Smooth muscle cell (in vitro differentiated cells): ENCODE measurements around the gene RBM8A. TPM values are rescaled to one million over a fixed set of nuclear protein-coding genes. Genes with fewer than 3 reads are reported as not detected.

Source experiments
- DNase-seq: peaks from one replicate; lab custom pipeline; 2025; ENCODE audit not compliant: unreplicated experiment; lab: John Stamatoyannopoulos, UW
- H2AFZ ChIP-seq: fragments of 200-600 bp; sonication (generic); 2 replicates; pipeline ENCODE4 v1.6.0; 2016; ENCODE audit warnings: antibody characterized with exemption, low read depth, mild to moderate bottlenecking
- H3F3A ChIP-seq: fragments of 200-600 bp; sonication (generic); 2 replicates; pipeline ENCODE4 v1.6.0; 2017; ENCODE audit warnings: antibody characterized with exemption, low read depth
- H3K27ac ChIP-seq: fragments of 200-600 bp; sonication (generic); 2 replicates; pipeline ENCODE4 v1.5.1; 2016; ENCODE audit warnings: low read depth, mild to moderate bottlenecking
- H3K27me3 ChIP-seq: fragments of 200-600 bp; sonication (generic); 2 replicates; pipeline ENCODE4 v1.6.1; 2016; ENCODE audit warnings: low read depth, mild to moderate bottlenecking
- H3K36me3 ChIP-seq: fragments of 200-600 bp; sonication (generic); 2 replicates; pipeline ENCODE4 v1.5.1; 2016; ENCODE audit warnings: low read depth
- H3K4me1 ChIP-seq: fragments of 200-600 bp; sonication (generic); 2 replicates; pipeline ENCODE4 v1.5.1; 2016; ENCODE audit warnings: low read depth
- H3K4me2 ChIP-seq: fragments of 200-600 bp; sonication (generic); 2 replicates; pipeline ENCODE4 v1.6.0; 2016; ENCODE audit warnings: mild to moderate bottlenecking
- H3K4me3 ChIP-seq: fragments of 200-600 bp; sonication (generic); 2 replicates; pipeline ENCODE4 v1.5.1; 2016; ENCODE audit warnings: mild to moderate bottlenecking
- H3K79me2 ChIP-seq: fragments of 200-600 bp; sonication (generic); 2 replicates; pipeline ENCODE4 v1.6.0; 2016; ENCODE audit warnings: low read depth, mild to moderate bottlenecking
- H3K9ac ChIP-seq: fragments of 200-600 bp; sonication (generic); 2 replicates; pipeline ENCODE4 v1.6.0; 2016; ENCODE audit warnings: low read depth
- H3K9me3 ChIP-seq: fragments of 200-600 bp; sonication (generic); replicated peaks from 2 replicates; pipeline ENCODE4 v1.5.1; 2016; ENCODE audit warnings: low read depth
- H4K20me1 ChIP-seq: fragments of 200-600 bp; sonication (generic); 2 replicates; pipeline ENCODE4 v1.6.0; 2016; ENCODE audit warnings: low read depth
- WGBS: methylation state at CpG from one replicate; pipeline ENCODE4 v1.1.7; 2016; ENCODE audit warnings: low lambda C conversion rate; 5-methylcytosine and 5-hydroxymethylcytosine counted together
- polyA plus RNA-seq: library from polyadenylated mRNA; unstranded; fragments of >200 nt; fragmentation: Nextera tagmentation; extraction: Ambion mirVana; gene quantifications from 2 replicates; pipeline ENCODE4 v1.2.1, GENCODE V29; 2016
- total RNA-seq: library from RNA; depleted of rRNA; stranded (reverse); fragments of >200 nt; gene quantifications from 2 replicates; pipeline ENCODE4 v1.2.3, GENCODE V29; 2014
- TF ChIP-seq, protein P1 (sequence below): fragments of 200-600 bp; sonication (generic); IDR thresholded peaks from 2 replicates; pipeline ENCODE4 v1.5.1; 2017; ENCODE audit warnings: borderline replicate concordance, mild to moderate bottlenecking, antibody characterized with exemption; ENCODE audit not compliant: insufficient read depth, poor library complexity, severe bottlenecking

RBM8A gene
- total and polyA plus RNA-seq, 2 experiments from 2014 or later = 143 to 195 TPM

DNA sequence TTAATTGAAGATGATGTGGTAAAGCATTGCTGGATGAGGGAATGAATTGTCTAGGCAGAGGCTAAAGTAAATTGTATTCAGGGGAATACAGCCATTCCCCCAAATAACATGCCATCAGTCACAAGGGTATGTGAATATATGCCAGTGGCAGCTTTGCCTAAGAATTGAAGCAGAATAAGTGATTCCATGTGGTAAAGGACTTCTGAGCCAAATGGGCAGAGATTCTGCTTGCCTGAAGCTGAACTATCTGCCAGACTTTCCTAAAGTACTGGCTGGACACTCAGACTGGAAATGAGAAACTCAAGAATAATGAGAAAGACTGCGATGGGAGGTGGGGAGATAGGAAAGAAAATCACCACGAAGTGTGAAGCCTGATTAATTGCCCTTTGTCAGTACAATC lies 28.2 kb upstream of the RBM8A start:
- Histone ChIP-seq H3F3A (no peaks in the 10 kb centered on the region), H3K9me3 (no peaks in the 10 kb centered on the region), H3K36me3 (no peaks in the 10 kb centered on the region), H3K4me3 (peak overlapping the region; percentile 74), H2AFZ (no peak overlapping the region), H3K27me3 (no peaks in the 10 kb centered on the region), H3K4me2 (peak overlapping the region; percentile 90), H3K27ac (no peak overlapping the region), H3K9ac (no peak overlapping the region), H4K20me1 (peaks cover 42% of the 10 kb centered on the region), H3K79me2 (peaks cover 68% of the 10 kb centered on the region), H3K4me1 (peaks cover 12% of the 10 kb centered on the region)
- TF ChIP-seq, protein P1, sequence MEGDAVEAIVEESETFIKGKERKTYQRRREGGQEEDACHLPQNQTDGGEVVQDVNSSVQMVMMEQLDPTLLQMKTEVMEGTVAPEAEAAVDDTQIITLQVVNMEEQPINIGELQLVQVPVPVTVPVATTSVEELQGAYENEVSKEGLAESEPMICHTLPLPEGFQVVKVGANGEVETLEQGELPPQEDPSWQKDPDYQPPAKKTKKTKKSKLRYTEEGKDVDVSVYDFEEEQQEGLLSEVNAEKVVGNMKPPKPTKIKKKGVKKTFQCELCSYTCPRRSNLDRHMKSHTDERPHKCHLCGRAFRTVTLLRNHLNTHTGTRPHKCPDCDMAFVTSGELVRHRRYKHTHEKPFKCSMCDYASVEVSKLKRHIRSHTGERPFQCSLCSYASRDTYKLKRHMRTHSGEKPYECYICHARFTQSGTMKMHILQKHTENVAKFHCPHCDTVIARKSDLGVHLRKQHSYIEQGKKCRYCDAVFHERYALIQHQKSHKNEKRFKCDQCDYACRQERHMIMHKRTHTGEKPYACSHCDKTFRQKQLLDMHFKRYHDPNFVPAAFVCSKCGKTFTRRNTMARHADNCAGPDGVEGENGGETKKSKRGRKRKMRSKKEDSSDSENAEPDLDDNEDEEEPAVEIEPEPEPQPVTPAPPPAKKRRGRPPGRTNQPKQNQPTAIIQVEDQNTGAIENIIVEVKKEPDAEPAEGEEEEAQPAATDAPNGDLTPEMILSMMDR = no peak
- 73% methylated on average over 2 of the region's 2 CpGs for WGBS
- DNase-seq = no peak

GRCh38 chr1:145953861-145954260 lies 26.6 kb upstream of the RBM8A start:
- Histone ChIP-seq H3K9me3 (no peaks in the 10 kb centered on the region), H3F3A (no peaks in the 10 kb centered on the region), H3K27ac (no peak overlapping the region), H3K36me3 (no peaks in the 10 kb centered on the region), H3K9ac (no peak overlapping the region), H3K4me2 (no peak overlapping the region), H3K4me3 (no peak overlapping the region), H3K79me2 (peaks cover 82% of the 10 kb centered on the region), H2AFZ (no peak overlapping the region), H3K4me1 (peaks cover 12% of the 10 kb centered on the region), H4K20me1 (peaks cover 55% of the 10 kb centered on the region), H3K27me3 (no peaks in the 10 kb centered on the region)
- no peak for DNase-seq
- 95% methylated on average over 6 of the region's 6 CpGs for WGBS
- TF ChIP-seq, protein P1 = no peak

GRCh38 chr1:145952903-145953302 lies 25.6 kb upstream of the RBM8A start:
- no peaks in the 10 kb centered on the region for H3K27me3 ChIP-seq
- peaks cover 83% of the 10 kb centered on the region for H3K79me2 ChIP-seq
- H3K27ac ChIP-seq = no peak overlapping the region
- H3K9ac ChIP-seq = no peak overlapping the region
- no peak for DNase-seq
- H3K4me1 ChIP-seq = peaks cover 12% of the 10 kb centered on the region
- TF ChIP-seq, protein P1 = no peak
- H3K4me2 ChIP-seq = no peak overlapping the region
- 96% methylated on average over 3 of the region's 3 CpGs for WGBS
- no peak overlapping the region for H2AFZ ChIP-seq
- no peaks in the 10 kb centered on the region for H3F3A ChIP-seq
- peaks cover 63% of the 10 kb centered on the region for H4K20me1 ChIP-seq
- no peaks in the 10 kb centered on the region for H3K9me3 ChIP-seq
- H3K4me3 ChIP-seq = no peak overlapping the region
- no peaks in the 10 kb centered on the region for H3K36me3 ChIP-seq

DNA sequence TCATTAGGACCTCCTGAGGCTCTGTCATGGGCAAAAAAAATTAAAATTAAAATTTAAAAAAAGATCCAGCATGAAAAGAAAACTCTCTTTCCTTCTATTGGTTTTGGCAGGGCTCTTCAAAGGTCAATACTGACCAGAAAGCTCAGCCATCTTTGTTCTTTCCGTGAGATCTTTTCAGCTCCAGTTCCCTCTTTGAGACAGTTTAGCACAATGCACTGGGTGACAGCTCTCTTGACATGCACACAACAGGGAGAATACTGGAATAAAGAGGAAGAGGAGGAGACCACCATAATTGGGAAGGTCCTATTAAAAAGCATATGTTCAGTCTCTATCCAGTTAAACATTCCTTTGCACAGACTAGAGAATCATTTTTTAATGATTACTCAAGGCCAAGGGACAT lies 24.2 kb upstream of the RBM8A start:
- peaks cover 76% of the 10 kb centered on the region for H3K79me2 ChIP-seq

More for the DNA sequence above, 24.2 kb upstream of the RBM8A start:
- WGBS = 93% methylated on average over 1 of the region's 1 CpG
- no peaks in the 10 kb centered on the region for H3F3A ChIP-seq
- no peak overlapping the region for H3K27ac ChIP-seq
- H3K4me3 ChIP-seq = no peak overlapping the region
- no peaks in the 10 kb centered on the region for H3K9me3 ChIP-seq
- peaks cover 67% of the 10 kb centered on the region for H4K20me1 ChIP-seq
- no peak overlapping the region for H3K4me2 ChIP-seq
- H3K4me1 ChIP-seq = peaks cover 7% of the 10 kb centered on the region
- no peaks in the 10 kb centered on the region for H3K36me3 ChIP-seq
- no peaks in the 10 kb centered on the region for H3K27me3 ChIP-seq
- DNase-seq = no peak
- TF ChIP-seq, protein P1 = no peak
- H2AFZ ChIP-seq = no peak overlapping the region
- H3K9ac ChIP-seq = no peak overlapping the region
